AG09309 (cell line): ENCODE results near the gene PYGO1.
"Not testable (repeated sequence)": the region's sequence is repeated elsewhere in the genome, so short reads cannot be mapped to it uniquely, and the experiment has no call there.

Experiments used
- DNase-seq: peaks from one replicate; pipeline ENCODE4 v3.0.0-alpha.2; 2010; ENCODE audit warnings: low read depth
- H3K4me3 ChIP-seq: 2 replicates; pipeline ENCODE4 v1.5.1; 2011; ENCODE audit warnings: mild to moderate bottlenecking, low read depth, low read length, moderate library complexity; ENCODE audit not compliant: control insufficient read depth
- TF ChIP-seq, protein P1 (sequence below): IDR thresholded peaks from 2 replicates; pipeline ENCODE4 v1.5.1; 2011; ENCODE audit warnings: mild to moderate bottlenecking, low read depth, low read length, inconsistent platforms; ENCODE audit not compliant: insufficient read depth, control insufficient read depth; ENCODE audit errors: missing control alignments

The PYGO1 gene

GRCh38 chr15:55499151-55499550 lies 89.0 kb downstream of the PYGO1 start:
- H3K4me3 ChIP-seq: no peak overlapping the region
- DNase-seq: no peak
- TF ChIP-seq, protein P1, sequence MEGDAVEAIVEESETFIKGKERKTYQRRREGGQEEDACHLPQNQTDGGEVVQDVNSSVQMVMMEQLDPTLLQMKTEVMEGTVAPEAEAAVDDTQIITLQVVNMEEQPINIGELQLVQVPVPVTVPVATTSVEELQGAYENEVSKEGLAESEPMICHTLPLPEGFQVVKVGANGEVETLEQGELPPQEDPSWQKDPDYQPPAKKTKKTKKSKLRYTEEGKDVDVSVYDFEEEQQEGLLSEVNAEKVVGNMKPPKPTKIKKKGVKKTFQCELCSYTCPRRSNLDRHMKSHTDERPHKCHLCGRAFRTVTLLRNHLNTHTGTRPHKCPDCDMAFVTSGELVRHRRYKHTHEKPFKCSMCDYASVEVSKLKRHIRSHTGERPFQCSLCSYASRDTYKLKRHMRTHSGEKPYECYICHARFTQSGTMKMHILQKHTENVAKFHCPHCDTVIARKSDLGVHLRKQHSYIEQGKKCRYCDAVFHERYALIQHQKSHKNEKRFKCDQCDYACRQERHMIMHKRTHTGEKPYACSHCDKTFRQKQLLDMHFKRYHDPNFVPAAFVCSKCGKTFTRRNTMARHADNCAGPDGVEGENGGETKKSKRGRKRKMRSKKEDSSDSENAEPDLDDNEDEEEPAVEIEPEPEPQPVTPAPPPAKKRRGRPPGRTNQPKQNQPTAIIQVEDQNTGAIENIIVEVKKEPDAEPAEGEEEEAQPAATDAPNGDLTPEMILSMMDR: no peak

GRCh38 chr15:55498109-55498938 lies 89.8 kb downstream of the PYGO1 start:
- peak overlapping the region; percentile 69 for H3K4me3 ChIP-seq
- DNase-seq: peak; percentile 39

GRCh38 chr15:55496716-55497115 lies 91.4 kb downstream of the PYGO1 start:
- no peak for DNase-seq
- TF ChIP-seq, protein P1: no peak
- H3K4me3 ChIP-seq: no peak overlapping the region

DNA sequence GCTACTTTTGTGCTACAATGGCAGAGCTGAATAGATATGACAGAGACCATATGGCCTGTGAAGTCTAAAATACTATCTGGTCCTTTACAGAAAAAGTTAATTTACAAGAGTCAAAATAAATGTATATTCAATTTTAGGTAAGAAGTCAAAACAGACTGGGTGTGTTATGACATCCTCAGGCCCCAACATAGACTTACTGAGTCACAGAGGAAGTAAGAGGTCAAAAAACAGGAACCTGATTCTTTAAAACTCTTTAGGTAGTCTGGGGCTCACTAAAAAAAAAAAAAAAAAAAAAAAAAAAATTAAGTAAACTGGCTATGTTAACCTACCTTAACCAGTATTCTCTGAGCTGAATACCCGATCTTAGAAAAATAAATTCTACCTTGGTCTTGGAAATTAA lies 93.2 kb downstream of the PYGO1 start:
- DNase-seq: no peak
- no peak overlapping the region for H3K4me3 ChIP-seq
- TF ChIP-seq, protein P1: no peak

DNA sequence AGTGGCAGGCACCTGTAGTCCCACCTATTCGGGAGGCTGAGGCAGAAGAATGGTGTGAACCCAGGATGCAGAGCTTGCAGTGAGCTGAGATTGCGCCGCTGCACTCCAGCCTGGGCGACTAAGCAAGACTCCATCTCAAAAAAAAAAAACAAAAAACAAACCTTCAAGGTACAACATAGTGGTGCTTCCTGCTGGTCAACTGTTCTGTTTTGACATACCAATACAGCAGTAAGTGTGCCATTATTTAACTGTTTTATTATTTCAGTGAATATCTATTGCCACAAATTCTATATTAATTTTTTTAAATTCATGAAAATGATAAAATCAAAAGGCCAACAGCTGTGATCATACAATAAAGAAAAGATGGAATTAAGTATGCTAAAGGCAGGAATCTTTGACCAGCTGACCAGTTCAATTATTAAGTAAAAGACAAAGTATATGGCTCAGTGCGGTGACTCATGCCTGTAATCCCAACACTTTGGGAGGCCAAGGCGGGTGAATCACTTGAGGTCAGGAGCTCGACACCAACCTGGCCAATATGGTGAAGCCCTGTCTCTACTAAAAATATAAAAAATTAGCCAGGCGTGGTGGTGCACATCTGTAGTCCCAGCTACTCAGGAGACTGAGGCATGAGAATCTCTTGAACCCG lies 99.1 kb downstream of the PYGO1 start:
- H3K4me3 ChIP-seq: not testable (repeated sequence)
- peak; percentile 11 for DNase-seq
